Measurements from ENCODE around the gene SLC24A3.

DNA sequence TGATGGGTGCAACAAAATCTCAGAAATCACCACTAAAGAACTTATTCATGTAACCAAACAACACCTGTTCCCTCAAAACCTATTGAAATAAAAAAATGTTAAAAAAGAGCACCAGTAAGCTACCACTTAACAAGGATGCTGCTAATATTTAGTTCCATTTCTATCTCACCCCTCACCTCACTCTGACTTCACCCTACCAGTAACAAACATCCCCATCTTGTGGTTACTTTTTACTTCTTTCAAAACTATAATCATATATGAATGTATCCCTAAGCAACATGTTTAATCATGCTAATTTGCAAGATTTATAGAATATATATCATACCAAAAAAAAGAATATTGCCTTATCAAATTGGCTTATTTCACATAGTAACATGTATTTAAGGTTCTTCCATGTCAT lies 27.4 kb upstream of the SLC24A3 start:
- TF ChIP-seq CTCF (IDR thresholded peaks at IDR 0.05) (peak in 1 of 12 donors; percentile 4), POLR2A (IDR thresholded peaks at IDR 0.05) (no peak)

All from heart left ventricle (tissue), 13 donors.